ENCODE measurements around the gene DDB1.

Gene DDB1

DNA sequence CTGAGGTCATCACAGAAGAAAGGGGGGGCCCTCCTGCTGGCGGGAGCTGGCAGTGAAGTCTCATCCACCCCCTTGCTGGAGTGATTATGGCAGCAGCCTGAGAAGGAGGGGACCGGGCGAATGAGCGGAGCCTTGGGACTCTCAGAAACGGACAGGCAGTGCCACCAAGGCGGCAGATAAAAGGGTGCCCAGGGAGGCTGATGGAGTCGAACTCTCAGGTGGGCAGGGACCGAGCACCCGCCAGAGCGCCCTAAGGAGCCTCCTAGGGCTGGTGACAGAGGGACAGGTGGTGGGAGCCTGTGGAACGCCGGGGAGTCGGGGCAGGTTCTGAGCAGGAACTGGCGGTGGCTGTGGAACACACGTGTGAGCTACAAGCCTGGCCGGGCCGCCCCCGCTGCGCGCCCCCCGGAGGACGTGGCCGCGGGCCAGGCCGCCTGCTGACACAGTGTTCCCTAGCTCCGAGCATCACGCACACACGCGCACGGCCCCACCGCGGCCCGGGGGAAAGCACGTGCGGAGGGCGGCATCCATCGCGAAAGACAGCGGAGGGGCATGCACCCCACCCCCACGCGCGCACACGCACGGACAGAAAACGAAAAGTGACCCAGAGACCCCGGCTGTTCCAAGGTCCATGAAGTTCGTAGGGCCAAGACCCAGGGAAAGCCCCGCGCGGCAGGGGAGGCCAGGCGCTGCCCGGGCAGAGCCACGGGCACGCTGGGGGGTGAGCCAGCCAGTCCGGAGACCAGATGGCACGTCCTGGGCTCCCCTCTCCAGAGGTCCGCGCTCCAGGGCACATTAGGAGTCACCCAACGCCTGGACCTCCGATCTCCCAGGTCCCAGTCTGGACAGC lies 38.8 kb downstream of the DDB1 start:
- peak; percentile 62 for DNase-seq

GRCh38 chr11:61292356-61292755 lies 40.5 kb downstream of the DDB1 start:
- DNase-seq: no peak

- no peak for DNase-seq
Observed at GRCh38 chr11:61290905-61291690, 41.8 kb downstream of the DDB1 start.

- no peak for DNase-seq
Observed at GRCh38 chr11:61287338-61287977, 45.4 kb downstream of the DDB1 start.

GRCh38 chr11:61283613-61284012 lies 49.3 kb downstream of the DDB1 start:
- no peak for DNase-seq

- peak; percentile 25 for DNase-seq
Observed at GRCh38 chr11:61281581-61282250, 51.2 kb downstream of the DDB1 start.

DNA sequence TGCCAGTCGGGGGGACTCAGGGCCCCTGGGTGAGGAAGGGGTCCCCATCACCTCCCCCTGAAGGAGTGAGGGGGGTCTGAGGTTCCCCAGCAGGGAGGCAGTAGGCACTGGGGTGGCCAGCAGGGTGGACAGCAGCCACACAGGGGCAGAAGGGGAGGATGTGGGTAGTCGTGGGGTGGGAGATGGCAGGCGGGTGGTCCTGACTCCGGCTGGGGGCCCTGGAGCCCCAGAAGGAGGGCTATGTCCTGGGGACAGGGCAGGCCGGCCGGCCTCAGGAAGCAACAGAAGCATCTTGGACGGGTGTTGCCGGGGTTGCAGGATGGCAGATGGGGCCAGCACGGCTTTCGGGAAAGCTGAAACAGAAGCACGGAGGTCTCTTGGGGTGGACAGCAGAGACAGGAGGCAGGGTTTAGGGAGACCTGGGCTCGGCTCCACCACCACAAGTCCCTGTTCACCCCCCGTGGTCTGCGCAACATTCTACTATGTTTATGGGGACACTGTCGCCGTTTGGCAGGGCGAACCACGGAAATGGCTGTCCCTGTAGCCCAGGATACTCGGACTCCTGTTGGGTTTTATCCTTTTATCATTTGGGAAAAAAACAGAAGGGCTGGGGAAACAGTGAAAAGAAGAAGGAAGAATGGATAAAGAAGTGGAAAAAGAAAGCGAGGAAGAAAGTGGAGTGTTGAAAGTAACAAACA lies 51.9 kb downstream of the DDB1 start:
- no peak for DNase-seq

- peak; percentile 38 for DNase-seq
Observed at GRCh38 chr11:61279934-61280659, 52.8 kb downstream of the DDB1 start.

GRCh38 chr11:61278001-61278470 lies 54.9 kb downstream of the DDB1 start:
- DNase-seq: no peak

DNA sequence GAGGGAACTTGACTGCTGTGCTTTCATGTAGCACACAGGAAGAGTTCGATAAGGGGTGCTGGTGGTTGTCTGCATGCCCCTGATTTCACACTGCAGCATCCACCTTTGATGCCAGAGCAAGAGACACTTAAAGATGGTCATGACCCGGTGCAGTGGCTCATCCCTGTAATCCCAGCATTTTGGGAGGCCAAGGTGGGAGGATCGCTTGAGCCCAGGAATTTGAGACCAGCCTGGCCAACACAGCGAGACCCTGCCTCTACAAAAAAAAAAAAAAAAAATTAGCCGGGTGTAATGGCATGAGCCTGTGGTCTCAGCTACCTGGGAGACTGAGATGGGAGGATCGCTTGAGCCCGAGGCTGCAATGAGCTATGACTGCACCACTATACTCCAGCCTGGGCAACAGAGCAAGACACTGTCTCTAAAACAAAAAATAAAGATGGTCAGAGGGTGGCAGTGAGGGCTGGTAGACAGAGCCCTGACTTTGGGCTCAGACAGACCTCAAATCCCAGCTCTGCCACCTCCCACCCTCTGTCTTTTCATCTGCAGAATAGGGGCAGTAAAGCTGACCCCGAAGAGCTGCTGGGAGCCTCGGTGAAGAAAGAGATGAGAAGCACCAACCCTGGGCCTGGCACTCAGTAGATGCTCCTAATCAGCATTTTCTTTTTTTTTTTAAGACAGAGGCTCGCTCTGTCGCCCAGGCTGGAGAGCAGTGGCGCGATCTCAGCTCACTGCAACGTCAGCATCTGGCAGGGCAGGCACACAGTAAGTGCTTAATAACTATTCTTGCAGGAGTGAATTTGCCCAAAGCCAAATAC lies 55.5 kb downstream of the DDB1 start:
- DNase-seq: no peak

DNA sequence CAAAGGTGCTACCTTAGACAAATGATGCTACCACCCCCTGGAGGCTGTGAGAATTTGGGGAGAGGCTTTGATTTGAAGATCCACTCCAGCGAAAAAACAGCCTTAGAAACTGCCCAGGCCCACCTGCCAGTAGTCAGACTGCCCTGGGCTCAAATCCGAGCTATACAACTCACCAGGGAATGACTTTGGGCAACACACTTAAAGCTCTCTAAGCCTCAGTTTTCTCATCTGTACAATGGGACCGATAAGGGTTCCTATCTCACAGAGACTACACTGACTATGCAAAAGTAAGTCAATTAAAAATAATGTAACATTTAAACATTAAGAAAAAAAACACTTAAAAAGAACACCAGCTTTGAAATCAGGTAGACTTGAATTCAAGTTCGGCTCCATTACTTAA lies 57.7 kb downstream of the DDB1 start:
- DNase-seq: no peak

DNA sequence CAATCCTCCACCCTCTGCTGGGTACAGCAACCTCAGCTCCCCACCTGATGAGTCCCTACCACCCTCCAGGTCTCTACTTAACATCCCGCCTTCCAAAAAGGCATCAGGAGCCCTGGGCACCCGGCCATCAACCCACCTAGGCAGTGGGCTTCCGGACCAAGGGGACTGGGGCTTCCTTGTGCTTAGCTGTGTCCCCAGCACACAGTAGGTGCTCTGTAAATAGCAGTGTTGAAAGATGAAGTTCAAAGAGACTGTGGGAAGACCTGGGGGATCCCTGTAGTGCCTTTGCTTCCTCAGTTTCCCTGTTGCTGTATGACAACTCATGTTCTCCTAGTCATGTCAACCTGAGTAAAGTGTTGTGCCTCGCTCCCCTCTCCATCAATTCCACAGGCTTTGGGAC lies 58.8 kb downstream of the DDB1 start:
- no peak for DNase-seq

GRCh38 chr11:61273178-61274078 lies 59.5 kb downstream of the DDB1 start:
- DNase-seq: no peak

- DNase-seq: no peak
Observed at GRCh38 chr11:61272731-61273130, 60.2 kb downstream of the DDB1 start.

- peak; percentile 31 for DNase-seq
Observed at GRCh38 chr11:61270354-61271076, 62.4 kb downstream of the DDB1 start.

GRCh38 chr11:61268588-61269250 lies 64.2 kb downstream of the DDB1 start:
- DNase-seq: no peak

DNA sequence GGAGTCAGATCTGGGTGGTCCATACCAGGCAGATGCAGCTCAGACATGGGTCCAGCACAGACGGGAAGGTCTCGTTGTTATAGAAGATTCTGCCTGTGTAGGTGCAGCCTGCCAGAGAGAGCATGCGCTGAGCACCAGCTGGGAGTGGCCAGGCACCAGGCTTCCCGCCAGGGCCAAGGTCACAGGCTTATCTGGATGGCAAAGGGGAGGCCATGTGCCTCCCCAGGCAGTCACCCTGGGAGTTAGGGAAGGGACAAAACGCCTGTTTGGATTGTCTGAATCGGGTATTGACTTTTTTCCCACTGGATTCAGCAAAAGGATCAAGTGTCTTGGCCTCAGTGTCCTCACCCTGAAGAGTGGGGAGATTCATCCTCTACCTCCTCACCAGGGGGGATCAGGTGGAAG lies 65.5 kb downstream of the DDB1 start:
- DNase-seq: no peak

GRCh38 chr11:61266602-61267001 lies 66.3 kb downstream of the DDB1 start:
- peak; percentile 21 for DNase-seq
